ENCODE measurements around the gene FKRP. TPM values are rescaled to one million over a fixed set of nuclear protein-coding genes. Genes with fewer than 3 reads are reported as not detected.

The FKRP gene
- total RNA-seq, 2 donors from 2014 or later, result 8.4 to 10.4 TPM

DNA sequence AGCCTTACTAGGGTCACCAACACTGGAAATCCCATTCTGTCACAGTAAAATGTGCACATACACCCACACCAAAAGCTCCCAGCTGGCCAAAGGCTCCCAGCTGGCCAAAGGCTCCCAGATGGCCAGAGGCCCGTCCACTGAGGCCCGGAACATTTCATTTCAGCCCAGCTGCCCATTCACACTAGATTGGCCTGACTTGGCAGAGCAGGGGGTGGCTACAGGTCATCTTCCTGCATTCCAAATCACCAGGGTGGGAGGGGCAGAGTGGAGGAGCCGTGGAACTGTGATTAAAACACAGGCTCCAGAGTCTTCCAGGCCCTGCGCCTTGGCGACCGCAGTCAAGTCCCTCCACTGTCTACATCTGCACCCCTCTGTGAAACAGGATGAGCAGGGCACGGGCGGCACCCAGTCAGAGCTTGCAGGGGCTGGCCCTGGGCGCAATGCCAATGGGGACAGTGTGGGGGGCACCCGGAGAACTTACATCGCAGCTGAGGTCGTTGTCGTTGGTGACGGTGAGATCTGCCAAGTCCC is 18.8 kb upstream of the FKRP start:
- Histone ChIP-seq H3K27ac (no peak overlapping the region), H3K27me3 (no peaks in the 10 kb centered on the region), H3K9ac (ENCODE audit: low read depth in 2 of 2, low read length in 2 of 2) (no peak overlapping the region), H3K9me3 (no peaks in the 10 kb centered on the region), H3K4me3 (no peak overlapping the region), H3K4me1 (no peaks in the 10 kb centered on the region), H3K36me3 (peaks cover 37% of the 10 kb centered on the region)
- no peak for DNase-seq
- no peak for TF ChIP-seq CTCF (IDR thresholded peaks at IDR 0.05)
- intact Hi-C loops (cut with DNase I), result no loop called here

DNA sequence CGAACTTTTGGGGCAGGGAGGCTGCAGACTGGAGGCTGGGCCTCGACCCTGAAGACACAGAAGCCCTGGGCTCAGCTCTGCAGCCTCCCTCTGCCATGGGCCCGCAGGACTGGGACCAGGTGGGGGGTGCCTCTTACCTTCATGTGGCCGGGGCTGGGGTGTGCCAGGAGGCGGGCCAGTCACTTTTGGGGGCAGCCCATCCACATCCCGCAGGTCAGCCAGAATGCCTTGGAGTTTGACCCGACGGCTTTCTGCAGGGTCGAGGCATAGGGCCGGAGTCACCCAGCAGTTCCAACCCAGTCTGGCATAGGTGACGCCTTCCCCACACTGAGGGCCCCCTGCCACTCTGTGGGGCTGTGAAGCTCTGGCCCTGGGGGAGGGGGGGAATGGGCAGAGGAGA is 18.1 kb upstream of the FKRP start:
- H3K27me3 ChIP-seq, result no peaks in the 10 kb centered on the region
- intact Hi-C loops (cut with DNase I), result no loop called here
- TF ChIP-seq CTCF (IDR thresholded peaks at IDR 0.05), result no peak
- H3K36me3 ChIP-seq, result peaks cover 37% of the 10 kb centered on the region
- H3K4me1 ChIP-seq, result no peaks in the 10 kb centered on the region
- no peak overlapping the region for H3K9ac ChIP-seq (ENCODE audit: low read depth in 2 of 2, low read length in 2 of 2)
- H3K4me3 ChIP-seq, result no peak overlapping the region
- H3K9me3 ChIP-seq, result no peaks in the 10 kb centered on the region
- no peak for DNase-seq
- no peak overlapping the region for H3K27ac ChIP-seq

- Histone ChIP-seq H3K4me1 (no peaks in the 10 kb centered on the region), H3K9me3 (no peaks in the 10 kb centered on the region), H3K27ac (no peak overlapping the region), H3K27me3 (no peaks in the 10 kb centered on the region), H3K36me3 (peaks cover 36% of the 10 kb centered on the region), H3K9ac (ENCODE audit: low read depth in 2 of 2, low read length in 2 of 2) (no peak overlapping the region), H3K4me3 (no peak overlapping the region)
- intact Hi-C loops (cut with DNase I), result no loop called here
- no peak for TF ChIP-seq CTCF (IDR thresholded peaks at IDR 0.05)
- no peak for DNase-seq
Measured at GRCh38 chr19:46728208-46728607, 17.6 kb upstream of the FKRP start.

- Histone ChIP-seq H3K36me3 (peaks cover 36% of the 10 kb centered on the region), H3K27ac (no peak overlapping the region), H3K27me3 (no peaks in the 10 kb centered on the region), H3K4me1 (no peaks in the 10 kb centered on the region), H3K9me3 (no peaks in the 10 kb centered on the region), H3K9ac (ENCODE audit: low read depth in 2 of 2, low read length in 2 of 2) (peak overlapping the region in 1 of 2 donors; percentile 8), H3K4me3 (no peak overlapping the region)
- peak; percentile 94 for TF ChIP-seq CTCF (IDR thresholded peaks at IDR 0.05)
- intact Hi-C loops (cut with DNase I), result no loop called here
- DNase-seq, result peak; percentile 72
Measured at GRCh38 chr19:46728693-46729339, 17.0 kb upstream of the FKRP start.

DNA sequence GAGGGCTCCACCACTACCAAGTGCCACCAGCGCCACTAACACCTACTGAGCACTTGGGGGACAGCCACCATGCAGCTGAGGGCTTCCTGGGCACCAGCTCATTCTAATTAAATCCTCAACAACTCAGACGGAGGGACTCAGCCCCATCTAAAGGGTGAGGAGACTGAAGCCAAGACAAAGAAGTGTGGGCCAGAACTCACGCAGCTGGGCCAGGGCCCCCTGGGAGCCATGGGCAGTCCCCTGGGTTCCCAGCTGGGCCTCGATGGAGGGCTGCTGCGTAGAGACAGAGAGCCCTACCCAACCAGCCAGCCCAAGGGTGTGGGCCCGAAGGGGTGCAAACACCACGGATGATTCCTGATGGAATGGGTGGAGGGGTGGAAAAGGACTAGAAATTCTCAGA is 16.2 kb upstream of the FKRP start:
- Histone ChIP-seq H3K27ac (no peak overlapping the region), H3K36me3 (peaks cover 36% of the 10 kb centered on the region), H3K4me1 (no peaks in the 10 kb centered on the region), H3K9ac (ENCODE audit: low read depth in 2 of 2, low read length in 2 of 2) (no peak overlapping the region), H3K4me3 (no peak overlapping the region), H3K9me3 (no peaks in the 10 kb centered on the region), H3K27me3 (no peaks in the 10 kb centered on the region)
- TF ChIP-seq CTCF (IDR thresholded peaks at IDR 0.05), result no peak
- DNase-seq, result no peak
- intact Hi-C loops (cut with DNase I), result no loop called here

All from colonic mucosa (tissue), 4 donors.